EL (cell line): ENCODE results near the gene CENPM.
A peak's percentile ranks its signal among the peaks of the same experiment; 100 is the strongest.
"Not testable (repeated sequence)": the region's sequence is repeated elsewhere in the genome, so short reads cannot be mapped to it uniquely, and the experiment has no call there.

Experiments
- DNase-seq: peaks from one replicate; pipeline ENCODE4 v3.0.0-alpha.2; 2016

CENPM gene

DNA sequence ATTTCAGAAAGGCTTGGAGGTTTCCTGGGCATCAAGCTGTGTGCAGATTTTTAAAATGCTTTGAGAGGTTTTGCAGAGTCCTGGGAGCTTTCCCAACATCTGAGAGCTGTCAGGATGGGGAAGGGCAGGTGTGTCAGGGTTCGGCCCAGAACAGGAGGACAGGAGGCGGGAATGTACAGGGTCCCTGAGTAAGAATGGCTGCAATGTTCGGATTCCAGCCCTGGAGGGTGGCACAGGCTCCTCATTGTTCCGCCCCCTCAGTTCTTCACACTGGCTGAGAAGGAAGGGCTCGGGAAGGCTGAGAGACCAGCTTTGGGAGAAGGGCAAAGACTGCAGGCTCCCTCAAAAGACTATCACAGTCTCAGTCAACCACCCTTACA lies 17.1 kb upstream of the CENPM start:
- DNase-seq, result no peak

DNA sequence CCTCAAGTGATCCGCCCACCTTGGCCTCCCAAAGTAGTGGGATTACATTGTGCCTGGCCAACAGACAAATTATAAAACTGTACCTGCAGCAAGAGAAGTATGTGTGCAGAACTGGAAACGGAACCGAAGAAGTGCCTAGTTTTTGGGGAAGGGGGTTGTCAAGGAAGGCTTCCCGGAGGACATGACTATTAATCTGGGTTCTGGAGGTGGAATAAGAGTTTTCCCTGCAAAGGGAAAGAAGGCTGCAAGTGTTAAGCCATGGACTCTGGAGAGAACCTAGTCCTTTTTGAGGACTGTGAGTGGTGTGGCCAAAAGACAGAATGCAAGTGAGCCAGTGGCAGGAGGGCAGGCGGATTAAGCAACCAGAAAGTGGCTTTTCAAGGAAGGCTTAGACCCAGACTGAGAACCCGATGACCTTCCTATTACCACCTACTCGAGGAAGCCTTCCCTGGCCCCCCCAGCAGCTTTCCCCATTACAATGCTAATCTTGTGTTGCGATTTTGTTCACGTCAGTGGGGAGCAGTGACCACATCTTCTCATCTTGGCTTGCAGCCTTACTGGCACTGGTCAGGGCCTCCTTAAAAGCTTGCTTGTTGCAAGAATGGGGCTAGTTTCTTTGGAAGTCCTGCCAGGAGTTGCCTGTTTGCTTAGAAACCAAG lies 16.6 kb upstream of the CENPM start:
- DNase-seq, result no peak

DNA sequence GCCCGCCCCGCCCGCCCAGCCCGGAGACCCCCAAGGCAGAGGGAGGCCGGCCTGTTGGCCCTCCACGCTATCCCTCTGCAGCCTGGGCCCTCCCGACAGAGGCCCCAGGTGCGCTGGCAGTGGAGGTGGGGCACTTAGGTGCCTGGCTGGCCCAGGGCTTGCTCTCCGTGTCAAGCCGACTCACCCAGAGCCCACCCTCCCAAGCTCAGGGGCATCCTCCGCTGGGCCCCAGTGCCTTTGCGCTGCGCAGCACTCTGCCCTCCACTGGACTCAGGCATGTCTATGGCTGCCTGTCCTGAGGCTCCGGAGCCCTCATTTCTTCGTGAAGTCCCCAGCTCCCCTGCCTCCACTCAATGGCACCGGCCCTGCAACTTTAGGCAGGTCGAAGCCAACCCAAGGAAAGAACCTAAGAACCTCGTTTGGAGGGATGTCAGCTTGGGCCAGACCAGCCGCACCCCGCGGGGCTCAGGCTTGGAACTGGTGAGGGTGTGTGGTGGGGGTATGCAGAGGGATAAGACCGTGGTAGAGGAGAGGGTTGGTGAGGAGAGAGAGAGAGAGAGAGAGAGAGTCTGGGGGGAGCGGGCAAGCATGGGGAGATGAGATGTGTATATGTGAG lies 11.1 kb upstream of the CENPM start:
- no peak for DNase-seq

DNA sequence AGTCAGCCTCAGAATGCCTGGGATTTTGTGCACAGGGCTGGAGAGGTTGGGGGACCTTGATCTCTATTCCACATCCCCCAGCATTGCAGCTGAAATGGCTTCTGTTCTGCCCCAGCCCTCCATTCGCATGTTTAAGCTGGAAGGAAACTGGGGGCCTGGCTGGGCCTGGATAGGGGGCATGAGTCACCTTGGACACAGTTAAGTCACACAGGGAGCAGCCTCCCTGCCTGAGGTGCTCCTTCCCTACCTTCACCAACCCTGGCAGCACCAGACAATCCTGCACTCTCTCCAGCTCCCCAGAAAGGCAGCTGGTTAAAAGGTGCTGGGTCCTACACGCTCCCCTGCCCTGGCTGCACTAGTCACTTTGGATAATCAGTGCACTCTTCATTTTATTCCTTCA lies 5.8 kb upstream of the CENPM start:
- DNase-seq, result peak; percentile 27

DNA sequence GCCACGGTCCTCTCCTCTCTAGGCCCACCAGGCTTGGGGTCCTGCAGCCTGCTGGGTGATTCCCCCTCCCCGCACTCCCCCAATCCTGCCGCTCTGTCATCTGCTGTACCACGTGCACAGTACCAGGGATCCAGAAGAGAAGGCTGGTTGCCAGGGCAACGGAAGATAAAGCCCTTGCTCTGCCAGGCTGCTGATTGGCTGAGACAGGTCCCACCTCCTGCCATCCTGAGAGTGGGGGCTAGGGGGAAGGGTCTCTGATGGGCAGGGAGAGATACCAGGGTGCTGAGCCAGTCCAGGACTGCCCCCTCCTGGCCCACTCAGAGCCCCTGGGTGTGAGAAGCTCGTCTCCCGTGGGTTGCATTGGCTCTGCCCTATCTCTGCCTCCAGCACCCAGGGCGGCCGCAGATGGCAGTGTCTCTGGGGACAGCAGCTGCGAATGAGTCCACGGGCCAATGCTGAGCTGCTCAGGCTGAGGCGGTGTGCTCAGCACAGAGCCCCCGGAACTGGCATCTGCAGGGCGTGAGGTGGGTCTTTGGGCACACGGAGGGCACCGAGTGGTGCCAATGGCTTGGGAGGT lies 5.0 kb upstream of the CENPM start, which contains the start of gene SMIM45:
Gene SMIM45, plus strand, starts transcription at position 253 of the 577 bp plus-strand sequence.
- no peak for DNase-seq

DNA sequence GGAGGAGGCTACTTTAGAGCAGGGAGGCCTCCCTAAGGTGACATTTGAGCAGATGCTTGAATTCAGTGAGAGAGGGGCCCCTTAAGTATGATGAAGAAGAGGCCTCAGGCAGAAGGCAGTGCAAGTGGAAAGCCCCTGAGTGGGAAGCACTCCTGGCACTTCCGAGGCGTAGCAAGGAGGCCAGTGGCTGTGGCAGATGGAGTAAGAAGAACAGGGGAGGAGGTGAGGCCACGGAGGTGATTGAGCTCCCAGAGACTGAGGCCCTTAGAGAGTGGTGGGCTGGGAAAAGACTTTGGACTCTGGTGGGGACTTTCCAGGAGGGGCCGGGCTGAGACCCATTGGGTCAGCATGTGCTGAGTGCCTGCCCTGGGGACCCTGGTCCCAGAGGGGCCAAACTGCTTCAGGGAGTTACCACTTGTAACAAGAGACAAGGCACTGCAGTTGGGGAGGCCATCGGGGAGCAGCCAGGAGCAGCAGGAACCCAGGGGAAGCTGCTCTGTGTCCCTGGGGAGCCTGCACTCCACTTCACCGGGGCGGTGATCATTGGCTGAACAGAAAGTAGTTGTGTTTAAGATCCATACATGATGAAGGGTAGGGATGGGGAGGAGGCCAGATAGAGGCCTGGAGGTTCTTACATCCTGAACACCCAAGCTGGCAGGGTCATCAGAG lies 2.5 kb upstream of the CENPM start:
- DNase-seq, result no peak

DNA sequence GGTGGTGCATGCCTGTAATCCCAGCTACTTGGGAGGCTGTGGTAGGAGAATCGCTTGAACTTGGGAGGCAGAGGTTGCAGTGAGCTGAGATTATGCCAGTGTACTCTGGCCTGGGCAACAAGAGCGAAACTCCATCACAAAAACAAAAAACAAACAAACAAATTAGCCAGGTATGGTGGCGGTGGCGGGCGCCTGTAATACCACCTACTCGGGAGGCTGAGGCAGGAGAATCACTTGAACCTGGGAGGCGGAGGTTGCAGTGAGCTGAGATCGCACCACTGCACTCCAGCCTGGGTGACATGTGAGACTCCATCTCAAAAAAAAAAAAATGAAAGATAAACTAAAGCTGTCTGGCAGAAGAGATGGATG lies 2.0 kb upstream of the CENPM start:
- DNase-seq, result not testable (repeated sequence)

DNA sequence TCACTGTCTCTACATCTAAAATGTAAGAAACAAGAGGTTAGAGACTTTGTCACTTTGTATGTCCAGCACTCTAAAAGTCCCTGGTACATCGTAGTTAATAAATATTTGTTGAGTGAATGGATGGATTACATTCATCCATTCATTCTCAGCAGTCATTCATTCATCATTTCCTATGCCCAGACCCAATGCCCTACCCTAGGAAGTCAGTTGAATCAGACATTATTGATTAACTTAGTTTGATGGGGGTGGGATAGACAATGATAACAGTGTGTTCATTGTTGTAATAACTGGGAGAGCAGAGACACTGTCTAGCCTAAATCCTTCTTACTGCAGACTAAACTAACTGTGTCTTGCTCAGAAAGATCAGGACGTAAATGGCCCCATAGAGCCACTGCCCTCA lies 1.2 kb upstream of the CENPM start:
- DNase-seq, result no peak

DNA sequence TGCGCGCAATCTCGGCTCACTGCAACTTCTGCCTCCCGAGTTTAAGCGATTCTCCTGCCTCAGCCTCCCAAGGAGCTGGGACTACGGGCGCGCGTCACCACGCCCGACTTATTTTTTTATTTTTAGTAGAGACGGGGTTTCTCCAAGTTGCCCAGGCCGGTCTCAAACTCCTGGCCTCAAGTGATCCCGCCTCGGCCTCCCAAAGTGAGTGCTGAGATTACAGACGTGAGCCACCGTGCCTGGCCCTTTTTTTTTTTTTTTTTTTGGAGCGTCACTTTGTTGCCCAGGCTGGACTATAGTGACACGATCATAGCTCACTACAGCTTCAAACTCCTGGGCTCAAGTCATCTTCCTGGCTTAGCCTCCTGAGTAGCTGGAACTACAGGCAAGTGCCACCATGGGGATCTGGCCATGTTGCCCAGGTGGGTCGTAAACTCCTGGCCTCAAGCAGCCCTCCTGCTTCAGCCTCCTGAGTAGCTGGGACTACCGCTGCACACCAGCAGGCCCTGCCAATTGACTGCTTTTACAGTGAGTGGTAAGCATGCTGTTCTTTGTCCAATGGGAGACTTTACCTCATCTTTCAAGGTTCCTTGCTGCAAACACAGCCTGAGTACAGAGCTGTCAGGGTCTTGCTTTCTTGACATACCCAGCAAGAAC lies 600 bp upstream of the CENPM start:
- no peak for DNase-seq

DNA sequence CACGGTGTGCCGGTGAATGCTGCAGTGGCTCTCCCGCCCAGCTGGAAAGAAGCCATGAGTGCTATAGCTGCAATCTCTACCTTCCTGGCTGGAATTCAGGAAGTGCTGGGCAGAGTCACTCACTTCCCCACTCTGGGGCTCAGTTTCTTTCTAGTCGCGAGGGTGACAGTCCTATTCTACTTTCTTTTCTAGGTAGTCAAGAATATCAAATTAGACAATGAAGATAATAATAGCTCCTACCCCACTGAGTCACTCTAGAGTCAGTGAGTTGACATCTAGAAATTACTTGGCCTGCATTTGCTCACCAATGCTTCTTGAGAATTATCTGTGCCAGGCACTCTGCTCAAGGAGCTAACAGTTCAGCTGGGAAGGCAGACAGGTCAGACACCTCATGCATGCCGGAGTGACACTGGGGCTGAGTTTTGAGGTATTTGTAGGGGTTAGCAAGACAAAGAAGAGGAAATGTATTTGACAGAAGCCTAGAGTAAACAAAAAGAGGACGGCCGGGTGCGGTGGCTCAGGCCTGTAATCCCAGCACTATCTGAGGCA lies 3.2 kb downstream of the CENPM start:
- DNase-seq, result no peak

DNA sequence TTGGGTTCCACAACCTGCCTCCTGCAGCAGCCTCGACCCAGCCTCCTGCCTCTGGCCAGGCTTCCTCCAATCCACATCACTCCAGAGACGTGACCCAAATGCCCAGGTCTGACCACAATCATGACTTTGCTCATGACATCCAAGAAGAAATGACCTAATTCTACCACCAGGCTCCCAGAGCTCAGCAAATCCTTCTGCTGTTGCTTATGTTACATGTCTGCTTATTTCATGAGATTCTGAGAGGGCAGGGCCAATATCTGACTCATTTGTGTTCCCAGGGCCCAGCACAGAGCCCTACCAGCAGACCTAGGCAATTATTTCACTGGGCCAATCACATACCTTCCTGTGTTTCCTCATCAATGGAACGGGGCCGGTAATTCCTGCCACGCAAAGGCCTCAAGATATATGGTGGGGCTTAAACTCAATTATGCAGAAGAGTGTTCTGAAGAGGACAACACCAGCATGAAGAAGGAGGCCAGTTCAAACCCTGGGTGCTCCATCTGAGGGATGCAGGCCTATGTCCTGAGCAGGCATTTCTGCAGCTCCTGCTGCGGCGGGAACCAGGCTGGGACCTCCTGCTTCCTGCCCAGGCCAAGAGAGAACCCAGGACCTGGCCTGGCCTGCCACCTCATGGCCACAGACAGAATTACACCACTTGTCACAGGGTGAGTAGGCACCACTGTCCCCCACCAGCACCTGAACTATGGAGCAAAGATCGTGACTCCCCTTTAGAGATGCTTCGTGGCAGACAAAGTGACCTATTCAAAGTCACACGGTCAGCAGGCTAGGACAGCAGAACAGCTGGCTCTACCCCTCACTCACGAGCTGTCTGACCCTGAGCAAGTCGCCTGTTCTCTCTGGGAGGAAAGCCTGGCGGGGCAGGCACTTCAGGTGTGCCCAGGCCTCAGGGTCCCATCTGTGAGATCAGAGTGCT lies 5.9 kb downstream of the CENPM start:
- peak; percentile 86 for DNase-seq

DNA sequence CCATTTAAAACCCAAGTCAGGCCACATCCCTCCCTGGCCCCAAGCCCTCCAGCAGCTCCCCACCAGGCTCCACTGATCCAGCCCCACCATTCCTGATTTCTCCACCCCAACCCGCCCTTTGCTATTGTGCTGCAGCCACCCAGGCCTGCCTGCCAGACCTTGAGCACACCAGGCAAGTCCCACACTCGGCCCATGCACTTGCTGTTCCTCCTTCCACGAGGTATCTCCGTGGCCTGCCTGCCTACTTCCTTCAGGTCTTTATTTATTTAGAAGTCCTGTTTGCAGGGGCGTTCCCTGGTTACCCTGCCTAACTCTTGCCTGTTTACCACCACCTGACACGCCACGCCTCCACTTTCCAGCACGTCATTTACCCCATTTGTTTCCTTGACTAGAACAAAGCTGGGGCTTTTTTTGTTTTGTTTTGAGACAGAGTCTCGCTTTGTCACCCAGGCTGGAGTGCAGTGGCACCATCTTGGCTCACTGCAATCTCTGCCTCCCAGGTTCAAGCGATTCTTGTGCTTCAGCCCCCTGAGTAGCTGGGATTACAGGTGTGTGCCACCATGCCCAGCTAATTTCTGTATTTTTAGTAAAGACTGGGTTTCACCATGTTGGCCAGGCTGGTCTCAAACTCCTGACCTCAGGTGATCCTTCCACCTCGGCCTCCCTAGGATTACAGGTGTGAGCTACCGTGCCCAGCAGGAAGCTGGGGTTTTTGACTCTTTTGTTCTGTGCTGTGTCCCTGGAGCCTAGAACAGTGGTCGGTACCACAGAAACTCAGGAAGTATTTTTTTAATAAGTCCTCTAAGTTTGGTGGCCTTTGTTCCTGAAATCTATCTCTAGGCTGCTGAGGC lies 6.7 kb downstream of the CENPM start:
- DNase-seq, result no peak

DNA sequence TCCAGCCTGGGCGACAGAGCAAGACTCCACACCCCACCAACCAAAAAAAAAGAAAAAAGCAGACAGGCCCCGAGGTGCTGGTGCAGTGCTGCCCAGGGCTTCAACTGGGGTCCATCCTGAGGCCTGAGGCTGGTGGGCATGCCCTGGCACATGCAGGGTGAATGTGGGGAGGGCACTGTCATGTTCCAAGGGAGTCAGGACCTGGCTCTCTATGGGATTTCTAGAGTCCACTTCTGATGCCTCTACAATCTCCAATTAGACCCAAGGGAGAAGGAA lies 10.1 kb downstream of the CENPM start:
- DNase-seq, result no peak

DNA sequence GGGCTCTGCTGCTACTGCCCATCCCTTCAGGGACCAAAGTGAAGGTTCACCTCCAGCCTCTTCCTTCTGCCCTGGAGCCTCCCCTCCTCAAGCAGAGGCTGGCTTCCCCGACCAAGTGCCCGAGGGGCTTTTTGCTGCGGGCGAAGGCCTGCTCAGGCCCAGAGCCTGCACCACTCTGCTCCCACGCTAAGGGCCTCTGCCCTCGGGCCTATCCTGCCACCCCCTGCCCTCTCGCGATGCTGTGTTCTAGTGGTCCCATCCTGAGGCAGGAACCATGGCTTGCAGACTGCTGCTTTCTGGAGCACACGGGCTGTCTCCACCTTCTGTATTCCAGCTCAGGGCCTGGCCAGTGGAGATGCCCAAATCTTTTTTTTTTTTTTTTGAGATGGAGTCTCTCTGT lies 11.4 kb downstream of the CENPM start:
- DNase-seq, result no peak

DNA sequence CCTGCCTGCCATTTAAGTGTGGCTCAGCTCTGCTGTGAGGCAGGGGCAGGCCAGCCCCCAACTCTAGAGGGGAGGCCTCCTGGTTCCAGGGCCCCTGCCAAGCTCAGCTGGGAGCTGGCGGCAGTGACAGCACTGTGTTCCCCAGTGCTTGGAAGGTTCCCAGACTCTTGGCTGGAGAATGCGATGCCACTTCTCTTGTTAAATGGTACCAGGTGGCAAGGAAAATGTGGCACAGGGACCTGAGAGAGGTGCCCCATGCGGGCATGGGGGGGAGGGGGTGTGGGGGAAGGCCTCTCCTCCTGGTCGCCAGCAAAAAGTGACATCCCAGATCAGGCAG lies 12.0 kb downstream of the CENPM start:
- DNase-seq, result no peak

DNA sequence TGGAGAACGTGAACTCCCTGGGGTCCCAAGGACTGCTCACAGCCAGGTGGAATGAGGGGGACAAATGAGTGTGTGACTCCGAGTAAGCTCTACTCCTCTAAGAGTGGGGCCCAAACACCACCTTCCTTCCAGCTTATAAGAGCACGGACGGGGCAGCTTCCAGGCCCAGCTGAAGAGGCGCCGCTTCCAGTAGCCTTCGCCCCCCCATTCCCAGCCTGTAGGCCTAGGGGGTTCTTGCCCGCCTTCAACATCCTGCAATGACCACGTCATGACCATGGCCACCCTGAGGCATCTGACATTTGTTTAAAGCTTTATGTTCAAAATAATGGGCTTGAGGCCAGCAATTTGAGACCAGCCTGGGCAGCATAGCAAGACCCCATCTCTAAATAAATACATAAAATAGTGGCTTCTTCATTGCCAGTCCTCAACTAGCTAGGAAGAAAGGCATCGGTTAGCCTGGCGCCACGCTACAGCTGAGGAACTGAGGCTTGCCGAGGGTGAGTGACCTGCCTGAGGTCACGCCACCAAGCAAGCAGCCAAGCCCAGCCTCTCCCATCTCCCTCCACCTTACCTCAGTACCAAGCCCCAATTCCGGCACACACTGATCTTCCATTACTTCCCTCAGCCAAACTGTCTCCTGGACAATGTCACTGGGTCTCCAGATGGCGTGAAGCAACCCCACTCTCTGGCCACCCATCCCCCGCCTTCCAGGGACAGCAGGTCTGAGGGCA lies 12.5 kb downstream of the CENPM start:
- no peak for DNase-seq

DNA sequence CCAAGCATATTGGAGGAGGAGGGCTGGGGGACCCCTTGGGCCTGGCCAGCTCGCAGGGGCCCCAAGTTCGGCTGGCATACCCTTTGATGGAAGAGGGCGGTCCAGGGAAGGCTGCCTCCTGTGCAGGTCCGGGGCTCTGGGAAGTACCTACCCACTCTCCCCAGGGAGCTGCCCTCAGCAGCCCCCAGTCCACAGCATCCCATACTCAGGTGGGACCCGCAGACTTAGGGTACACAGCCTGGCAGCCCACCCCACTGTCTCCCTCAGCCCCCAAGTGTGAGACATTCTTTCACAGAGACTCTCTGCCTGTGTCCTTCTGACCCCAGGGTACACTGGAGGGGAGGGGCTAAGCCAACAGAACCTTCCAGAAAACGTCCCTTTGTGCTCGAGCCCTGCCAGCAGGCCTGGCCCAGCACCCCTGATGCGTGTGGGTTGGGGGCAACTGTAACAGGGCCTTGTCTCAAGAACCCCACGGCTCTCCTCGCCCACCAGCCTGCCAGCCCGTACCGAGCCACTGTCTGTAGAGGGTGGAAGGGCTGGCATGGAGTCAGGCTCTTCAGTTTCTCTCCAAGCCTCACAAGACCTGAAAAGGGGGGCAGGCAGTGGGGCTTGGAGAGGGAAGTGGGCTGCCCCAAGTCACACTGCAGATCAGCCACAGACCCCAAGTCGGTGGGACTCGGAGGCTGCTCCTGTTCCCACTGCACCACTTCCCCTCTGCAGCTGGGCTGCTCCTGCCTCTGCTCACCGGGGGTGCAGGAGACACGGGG lies 13.4 kb downstream of the CENPM start:
- DNase-seq, result no peak

DNA sequence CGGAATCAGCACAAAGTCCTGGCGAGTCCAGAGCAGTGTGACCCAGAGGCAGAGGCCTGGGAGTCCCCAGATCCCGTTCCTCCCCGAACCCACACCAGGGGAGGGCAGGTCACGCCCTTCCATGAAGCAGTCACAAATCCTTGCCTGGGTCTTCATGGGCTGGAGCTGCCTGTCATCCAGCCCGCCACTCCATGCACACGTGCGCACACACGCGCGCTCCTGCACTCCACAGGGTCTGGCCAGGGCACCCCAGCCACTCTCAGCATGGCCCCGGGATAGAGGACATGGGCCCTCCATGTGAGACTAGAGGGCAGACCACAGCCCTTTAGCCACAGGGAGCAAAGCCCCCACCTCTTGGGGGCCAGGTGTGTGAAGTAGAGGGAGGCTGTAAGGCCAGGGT lies 14.6 kb downstream of the CENPM start:
- no peak for DNase-seq

DNA sequence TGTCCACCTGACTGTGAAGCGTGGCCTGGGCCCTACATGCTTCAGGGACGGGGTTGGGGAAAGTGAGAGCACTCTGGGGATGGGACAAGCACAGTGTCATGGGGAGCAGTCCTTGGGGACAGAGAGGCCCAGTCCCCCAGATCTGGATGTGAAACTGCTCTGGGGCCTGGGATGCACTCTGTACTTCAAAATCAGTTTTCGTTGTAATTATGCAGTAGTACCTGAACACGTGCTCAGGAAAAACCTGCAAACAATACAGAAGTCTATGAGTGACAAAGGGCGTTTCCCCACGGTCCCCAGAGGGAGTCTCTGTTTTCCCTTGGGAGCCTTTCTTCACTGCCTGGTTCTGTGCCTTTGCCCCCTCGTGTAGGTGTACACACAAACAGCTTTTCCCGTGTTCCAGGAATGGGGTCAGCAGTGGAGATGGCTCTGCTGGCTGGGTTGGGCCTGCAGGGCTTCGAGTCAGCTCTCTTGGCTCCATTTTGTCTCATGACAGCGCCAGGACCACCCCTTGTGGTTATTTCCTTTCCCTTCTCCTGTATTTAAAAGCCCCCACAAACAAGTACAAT lies 15.2 kb downstream of the CENPM start:
- DNase-seq, result no peak

DNA sequence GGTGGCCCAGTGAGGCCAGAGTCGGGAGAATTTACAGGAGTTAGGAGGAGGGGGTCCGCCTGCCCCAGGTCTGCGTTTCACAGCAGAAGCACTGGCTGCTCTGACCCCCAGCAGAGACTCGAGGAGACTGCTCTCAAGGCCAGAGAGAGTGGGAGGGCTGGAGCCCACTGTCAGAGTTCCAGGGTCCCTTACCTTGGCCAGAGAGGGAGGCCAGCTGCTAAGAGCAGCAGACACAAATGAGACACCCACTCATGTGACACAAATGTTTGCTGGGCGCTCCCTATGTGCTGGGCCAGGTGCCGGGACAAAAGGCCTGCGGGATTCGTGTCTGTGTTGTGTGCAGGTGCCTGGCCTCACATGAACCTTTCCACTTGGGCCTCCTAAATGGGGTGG lies 17.5 kb downstream of the CENPM start:
- no peak for DNase-seq
